ENCODE results near the gene NCAPG2.

NCAPG2 gene

DNA sequence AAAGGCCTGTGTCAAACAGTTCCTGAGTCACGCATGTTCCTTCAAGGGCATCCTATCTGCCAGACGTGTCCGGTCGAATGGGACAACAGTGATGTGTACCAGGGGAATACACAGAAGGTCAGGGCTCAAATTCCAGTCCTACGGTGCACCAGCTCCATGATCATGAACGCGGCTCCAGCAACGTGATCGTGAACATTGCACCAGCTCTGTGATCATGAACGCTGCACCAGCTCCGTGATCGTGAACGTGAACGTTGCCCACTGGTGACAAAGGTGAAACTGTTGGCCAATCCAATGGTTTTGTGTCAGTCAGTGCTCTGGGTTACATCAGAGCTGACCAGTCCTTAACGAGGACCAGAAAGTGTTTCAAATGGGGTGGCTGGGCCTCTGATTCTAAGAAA is 112.7 kb downstream of the NCAPG2 start:
- no peak for DNase-seq

DNA sequence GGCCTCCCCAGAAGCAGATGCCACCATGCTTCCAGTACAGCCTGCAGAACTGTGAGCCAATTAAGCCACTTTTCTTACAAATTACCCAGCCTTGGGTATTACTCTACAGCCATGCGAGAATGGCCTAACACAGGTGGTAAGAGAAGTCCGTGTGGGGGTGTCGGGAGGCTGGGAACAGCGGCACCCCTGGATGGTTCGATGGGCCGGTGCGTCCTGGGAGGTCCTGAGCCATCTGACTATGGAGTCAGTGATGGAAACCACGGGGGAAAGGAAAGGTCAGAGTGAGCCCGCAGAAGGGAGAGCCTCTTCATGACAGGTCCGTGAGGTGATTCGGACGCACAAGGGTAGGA is 114.4 kb downstream of the NCAPG2 start:
- DNase-seq: no peak

- no peak for DNase-seq
Observed at GRCh38 chr7:158589653-158590052, 115.0 kb downstream of the NCAPG2 start.

- no peak for DNase-seq
Observed at GRCh38 chr7:158588878-158589442, 115.6 kb downstream of the NCAPG2 start.

- no peak for DNase-seq
Observed at GRCh38 chr7:158588085-158588877, 116.3 kb downstream of the NCAPG2 start.

DNA sequence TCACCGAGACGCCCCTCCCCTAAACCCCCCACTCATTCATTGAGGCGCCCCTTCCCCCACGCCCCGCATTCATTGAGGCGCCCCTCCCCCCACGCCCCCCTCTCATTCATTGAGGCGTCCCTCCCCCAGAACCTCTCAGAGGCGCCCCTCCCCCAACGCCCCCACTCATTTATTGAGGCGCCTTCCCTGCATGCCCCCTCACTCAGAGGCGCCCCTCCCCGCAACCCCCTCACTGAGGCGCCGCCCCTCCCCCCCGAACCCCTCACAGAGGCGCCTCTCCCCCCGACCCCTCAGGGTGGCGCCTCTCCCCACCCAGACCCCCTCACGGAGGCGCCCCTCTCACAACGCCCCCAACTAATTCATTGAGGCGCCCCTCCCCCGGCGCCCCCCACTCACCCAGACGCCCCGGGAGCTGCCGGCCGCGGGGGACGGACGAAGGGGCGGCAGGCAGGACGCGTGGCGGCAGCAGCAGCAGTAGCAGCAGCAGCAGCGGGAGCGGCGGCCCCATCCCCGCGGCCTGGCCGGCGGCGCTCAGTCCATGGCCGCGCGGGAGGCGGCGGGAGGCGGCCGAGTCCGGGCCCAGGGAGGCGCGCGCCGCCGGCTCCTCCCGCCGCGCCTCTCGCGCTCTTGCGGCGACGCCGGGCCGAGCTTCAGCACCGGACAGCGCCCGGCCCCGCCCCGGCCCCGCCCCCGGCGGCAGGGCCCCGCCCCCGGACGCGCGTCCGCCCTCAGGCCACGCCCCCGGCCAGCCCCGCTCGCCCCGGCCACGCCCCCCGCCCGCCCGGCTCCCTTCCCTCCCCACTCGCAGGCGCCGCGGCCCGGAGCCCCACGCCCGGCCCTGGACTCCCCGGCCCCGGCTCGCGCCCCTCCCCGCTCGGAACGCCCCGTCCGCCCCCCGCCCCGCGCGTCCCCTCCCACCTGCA is 117.2 kb downstream of the NCAPG2 start, which contains the start of gene PTPRN2:
Gene PTPRN2, minus strand, starts transcription at position 662 of the 923 bp plus-strand sequence.
- peak; percentile 34 to 56 for DNase-seq

DNA sequence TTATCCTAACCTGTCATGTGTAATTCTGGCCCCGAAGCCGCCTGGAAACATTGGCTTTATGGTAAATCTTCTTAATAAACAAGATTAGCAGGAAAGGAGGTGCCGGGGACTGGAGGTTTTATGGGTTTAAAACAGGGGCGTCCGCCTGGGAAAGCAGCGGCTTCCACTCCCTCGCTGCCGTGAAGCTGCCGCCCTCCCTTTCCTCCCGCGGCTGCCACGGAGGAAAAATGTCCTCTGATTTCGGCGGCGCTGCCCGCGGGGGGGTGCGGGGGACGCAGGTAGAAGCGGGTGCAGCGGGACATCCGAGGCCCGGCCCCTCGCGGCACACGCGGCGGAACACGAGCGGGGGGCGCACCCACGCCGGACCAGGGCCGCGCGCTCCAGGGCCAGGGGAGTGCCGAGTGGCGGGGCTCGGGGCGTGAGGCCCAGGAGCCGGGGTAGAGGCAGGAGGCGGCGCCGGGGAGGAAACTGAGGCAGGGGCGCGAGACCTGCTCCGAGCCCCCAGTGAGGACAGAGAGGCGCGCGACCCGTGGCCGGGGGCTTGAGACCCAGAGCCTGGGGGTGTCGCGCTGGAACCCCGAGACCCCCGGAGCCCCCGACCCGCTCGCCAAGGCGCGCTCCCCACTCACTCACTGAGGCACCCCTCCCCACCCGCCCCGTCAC is 118.0 kb downstream of the NCAPG2 start:
- no peak for DNase-seq

- no peak for DNase-seq
Observed at GRCh38 chr7:158585721-158586498, 118.7 kb downstream of the NCAPG2 start.

GRCh38 chr7:158584407-158584806 is 120.2 kb downstream of the NCAPG2 start:
- no peak for DNase-seq

DNA sequence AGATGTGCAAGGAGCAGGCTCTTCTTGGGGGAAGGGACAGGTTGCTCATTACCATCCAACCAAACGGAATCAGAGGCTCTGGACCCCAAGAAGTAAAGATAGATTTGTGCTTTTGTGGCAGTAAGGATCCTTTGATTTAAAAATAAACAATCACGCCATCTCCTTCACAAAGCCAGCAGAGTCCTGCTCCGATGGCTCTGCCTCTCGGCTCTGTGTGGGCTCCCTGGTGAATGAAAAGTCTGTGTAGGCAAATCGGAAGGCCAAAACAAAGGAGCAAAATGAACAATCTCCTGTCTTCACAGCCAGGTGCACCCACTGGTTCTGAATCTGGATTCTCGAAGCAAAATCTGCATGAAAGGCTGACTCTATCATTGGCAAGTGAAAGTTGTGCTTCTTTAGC is 120.8 kb downstream of the NCAPG2 start:
- no peak for DNase-seq

GRCh38 chr7:158583143-158583542 is 121.5 kb downstream of the NCAPG2 start:
- no peak for DNase-seq

- DNase-seq: no peak
Observed at GRCh38 chr7:158582089-158582456, 122.5 kb downstream of the NCAPG2 start.

DNA sequence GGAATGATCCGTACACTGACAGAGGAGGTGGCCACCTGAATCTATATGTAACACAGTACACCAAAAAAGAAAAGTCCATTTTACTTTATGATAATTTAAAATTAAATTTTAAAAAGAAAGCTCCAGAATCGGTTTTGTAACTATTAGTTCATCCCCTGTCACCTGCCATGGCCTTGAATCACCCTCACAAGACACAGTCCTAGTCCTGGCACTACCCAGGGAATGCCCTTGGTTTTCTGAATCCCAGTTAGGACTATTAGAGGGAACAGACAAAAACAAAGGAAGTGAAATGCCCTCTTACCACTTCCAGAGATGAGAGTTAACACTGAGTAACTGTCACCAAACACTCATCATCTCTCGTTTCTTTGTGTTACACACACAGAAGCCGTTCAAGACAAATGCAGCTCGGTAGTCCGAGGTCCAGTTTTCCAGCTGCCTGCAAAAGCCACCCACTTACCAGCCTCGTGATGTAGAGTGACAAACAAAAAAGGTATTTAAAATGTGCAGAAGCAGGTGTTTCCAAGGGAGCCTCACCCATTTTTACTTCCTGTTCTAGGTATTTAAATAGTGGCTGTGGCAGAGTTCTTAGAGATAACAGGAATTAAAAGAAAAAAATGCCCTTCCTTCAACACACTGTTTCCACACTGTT is 123.0 kb downstream of the NCAPG2 start:
- no peak for DNase-seq
